GM23248 (cell line): ENCODE measurements around the gene KNOP1. TPM values are rescaled to one million over a fixed set of nuclear protein-coding genes. Genes with fewer than 3 reads are reported as not detected.

Experiments
- DNase-seq: peaks from one replicate; pipeline ENCODE4 v3.0.0-alpha.2; 2015
- H2AFZ ChIP-seq: fragments of 200-600 bp; sonication (generic); 2 replicates; pipeline ENCODE4 v1.6.1; 2016; ENCODE audit warnings: antibody characterized with exemption
- H3F3A ChIP-seq: fragments of 200-600 bp; sonication (generic); 2 replicates; pipeline ENCODE4 v1.6.1; 2016; ENCODE audit warnings: mild to moderate bottlenecking, antibody characterized with exemption, mixed run types; ENCODE audit not compliant: insufficient read depth
- H3K27ac ChIP-seq: fragments of 200-600 bp; sonication (generic); 2 replicates; pipeline ENCODE4 v1.5.1; 2016; ENCODE audit warnings: mild to moderate bottlenecking
- H3K27me3 ChIP-seq: fragments of 200-600 bp; sonication (generic); replicated peaks from 2 replicates; pipeline ENCODE4 v1.6.1; 2016; ENCODE audit warnings: mild to moderate bottlenecking; ENCODE audit not compliant: insufficient read depth
- H3K36me3 ChIP-seq: fragments of 200-600 bp; sonication (generic); 2 replicates; pipeline ENCODE4 v1.6.1; 2016; ENCODE audit warnings: low read depth, mild to moderate bottlenecking
- H3K4me1 ChIP-seq: fragments of 200-600 bp; sonication (generic); 2 replicates; pipeline ENCODE4 v1.6.1; 2016; ENCODE audit warnings: mild to moderate bottlenecking; ENCODE audit not compliant: insufficient read depth
- H3K4me2 ChIP-seq: fragments of 200-600 bp; sonication (generic); one replicate; pipeline ENCODE4 v1.6.1; 2016; ENCODE audit warnings: mild to moderate bottlenecking; ENCODE audit not compliant: unreplicated experiment
- H3K4me3 ChIP-seq: fragments of 200-600 bp; sonication (generic); 2 replicates; pipeline ENCODE4 v1.5.1; 2016; ENCODE audit warnings: mild to moderate bottlenecking
- H3K79me2 ChIP-seq: fragments of 200-600 bp; sonication (generic); 2 replicates; pipeline ENCODE4 v1.6.1; 2016; ENCODE audit warnings: mild to moderate bottlenecking; ENCODE audit not compliant: insufficient read depth
- H3K9ac ChIP-seq: fragments of 200-600 bp; sonication (generic); 2 replicates; pipeline ENCODE4 v1.6.1; 2016; ENCODE audit warnings: mild to moderate bottlenecking
- H3K9me2 ChIP-seq: fragments of 200-600 bp; sonication (generic); 2 replicates; pipeline ENCODE4 v1.6.1; 2016; ENCODE audit warnings: mixed run types, mild to moderate bottlenecking, moderate library complexity; ENCODE audit not compliant: insufficient read depth
- H3K9me3 ChIP-seq: fragments of 200-600 bp; sonication (generic); one replicate; pipeline ENCODE4 v1.6.1; 2017; ENCODE audit warnings: low read depth
- H4K20me1 ChIP-seq: fragments of 200-600 bp; sonication (generic); 2 replicates; pipeline ENCODE4 v1.6.0; 2016; ENCODE audit not compliant: insufficient read depth
- EZH2 ChIP-seq: fragments of 200-600 bp; sonication (generic); IDR thresholded peaks from 2 replicates; pipeline ENCODE4 v1.6.1; 2018; ENCODE audit warnings: antibody characterized with exemption, mild to moderate bottlenecking; ENCODE audit not compliant: insufficient read depth, poor library complexity, severe bottlenecking
- EZH2phosphoT487 ChIP-seq: fragments of 200-600 bp; sonication (generic); IDR thresholded peaks from 2 replicates; pipeline ENCODE4 v1.6.1; 2018; ENCODE audit warnings: antibody characterized with exemption, moderate library complexity, mild to moderate bottlenecking, low read depth; ENCODE audit not compliant: insufficient read depth
- WGBS, 2 experiments: methylation state at CpG; one replicate each; pipeline ENCODE4 v1.1.6; 2015 to 2017; ENCODE audit warnings: low lambda C conversion rate in 2 of 2, low coverage in 1 of 2; ENCODE audit errors: missing lambda C conversion rate in 2 of 2; 5-methylcytosine and 5-hydroxymethylcytosine counted together
- in situ Hi-C: fragments of 300-500 bp; cut with MboI; formaldehyde crosslinking; loops from 2 replicates; pipeline ENCODE4 v1.15.0; 2020
- polyA plus RNA-seq: library from polyadenylated mRNA; unstranded; fragments of >200 nt; fragmentation: Nextera tagmentation; extraction: Ambion mirVana; gene quantifications from 2 replicates; pipeline ENCODE4 v1.2.1, GENCODE V29; 2016
- total RNA-seq: library from RNA; depleted of rRNA; stranded (reverse); fragments of >200 nt; shearing (Covaris generic); gene quantifications from 2 replicates; pipeline ENCODE4 v1.2.3, GENCODE V29; 2014

Gene KNOP1
- total and polyA plus RNA-seq, 2 experiments from 2014 or later, result 8.0 to 15.6 TPM

DNA sequence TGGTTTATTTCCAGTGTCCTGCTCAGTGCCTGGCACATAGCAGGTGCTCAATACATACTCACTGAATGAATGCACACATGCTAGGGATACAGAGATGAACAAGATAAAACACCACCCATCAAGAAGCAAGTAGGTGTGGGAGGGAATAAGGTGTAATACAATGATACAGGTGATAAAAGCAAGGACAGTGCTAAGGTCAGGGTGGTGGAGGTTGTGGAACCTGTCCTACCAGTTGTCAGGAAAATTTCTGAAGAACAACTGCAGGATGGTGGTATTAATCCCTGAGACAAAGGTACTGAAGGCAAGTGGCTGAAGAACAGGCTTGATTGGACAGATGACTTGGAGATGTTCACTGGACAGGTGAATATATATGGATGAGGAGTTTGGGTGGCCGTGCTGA is 1.8 kb downstream of the KNOP1 start:
- WGBS, 2 experiments, result 100% methylated on average over 1 of the region's 1 CpG
- Histone ChIP-seq H3K4me2 (peak overlapping the region; percentile 98), H3K4me3 (peak overlapping the region; percentile 93; the same call in 1 of the 2 replicates), H3K9ac (no peak overlapping the region), H3K79me2 (peaks cover 75% of the 10 kb centered on the region), H4K20me1 (no peaks in the 10 kb centered on the region), H3K4me1 (peaks cover 13% of the 10 kb centered on the region; the same call in 1 of the 2 replicates), H3F3A (peaks cover 8% of the 10 kb centered on the region; the same call in 1 of the 2 replicates), H2AFZ (no peak overlapping the region), H3K27ac (no peak overlapping the region), H3K27me3 (no peaks in the 10 kb centered on the region), H3K9me3 (no peaks in the 10 kb centered on the region), H3K9me2 (no peaks in the 10 kb centered on the region), H3K36me3 (peaks cover 4% of the 10 kb centered on the region; the same call in 1 of the 2 replicates)
- TF ChIP-seq EZH2phosphoT487 (no peak), EZH2 (no peak)
- in situ Hi-C loops, result loop anchor here (10.0 kb wide), 1 partner anchor 169 kb away; the partner anchor contains the start of gene GPRC5B
- no peak for DNase-seq

DNA sequence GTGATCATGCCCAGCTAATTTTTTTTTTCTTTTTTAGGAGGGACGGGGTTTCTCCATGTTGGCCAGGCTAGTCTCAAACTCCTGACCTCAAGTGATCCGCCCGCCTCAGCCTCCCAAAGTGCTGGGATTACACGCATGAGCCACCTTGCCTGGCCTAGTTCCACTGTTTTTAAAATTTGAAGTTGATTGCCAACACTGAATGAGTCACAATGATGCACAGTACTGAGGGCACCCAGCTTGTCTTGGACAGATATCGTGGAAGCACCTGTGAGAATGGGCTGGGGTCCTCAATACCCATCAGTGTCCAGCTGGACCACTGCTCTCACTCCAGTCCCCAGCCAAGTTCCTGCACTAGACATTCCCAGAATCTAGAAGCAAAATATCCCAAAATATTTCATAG is 2.5 kb downstream of the KNOP1 start:
- Histone ChIP-seq H3K4me2 (no peak overlapping the region), H3K9me2 (no peaks in the 10 kb centered on the region), H3K9ac (no peak overlapping the region), H3K27me3 (no peaks in the 10 kb centered on the region), H3K36me3 (peaks cover 4% of the 10 kb centered on the region; the same call in 1 of the 2 replicates), H3K4me1 (peaks cover 13% of the 10 kb centered on the region; the same call in 1 of the 2 replicates), H3K4me3 (no peak overlapping the region), H3F3A (peaks cover 8% of the 10 kb centered on the region; the same call in 1 of the 2 replicates), H3K27ac (no peak overlapping the region), H2AFZ (no peak overlapping the region), H3K9me3 (no peaks in the 10 kb centered on the region), H4K20me1 (no peaks in the 10 kb centered on the region), H3K79me2 (peaks cover 75% of the 10 kb centered on the region)
- TF ChIP-seq EZH2, result no peak
- TF ChIP-seq EZH2phosphoT487, result no peak
- 82 to 85% methylated on average over 5 of the region's 5 CpGs for WGBS, 2 experiments
- in situ Hi-C loops, result loop anchor here (10.0 kb wide), 1 partner anchor 169 kb away; the partner anchor contains the start of gene GPRC5B
- DNase-seq, result peak; percentile 34

- peaks cover 8% of the 10 kb centered on the region; the same call in 1 of the 2 replicates for H3F3A ChIP-seq
- peaks cover 59% of the 10 kb centered on the region for H3K79me2 ChIP-seq
- in situ Hi-C loops, result loop anchor here (10.0 kb wide), 1 partner anchor 171 kb away; the partner anchor contains the start of gene GPRC5B
- H3K27me3 ChIP-seq, result no peaks in the 10 kb centered on the region
- no peak overlapping the region for H3K27ac ChIP-seq
- 91 to 94% methylated on average over 6 of the region's 6 CpGs for WGBS, 2 experiments
- H3K9ac ChIP-seq, result no peak overlapping the region
- peaks cover 9% of the 10 kb centered on the region; the same call in 1 of the 2 replicates for H3K4me1 ChIP-seq
- H3K4me3 ChIP-seq, result no peak overlapping the region
- no peak for DNase-seq
- H3K9me2 ChIP-seq, result no peaks in the 10 kb centered on the region
- no peak overlapping the region for H2AFZ ChIP-seq
- no peaks in the 10 kb centered on the region for H3K9me3 ChIP-seq
- H3K4me2 ChIP-seq, result no peak overlapping the region
- no peaks in the 10 kb centered on the region for H4K20me1 ChIP-seq
- H3K36me3 ChIP-seq, result peaks cover 4% of the 10 kb centered on the region; the same call in 1 of the 2 replicates
- TF ChIP-seq EZH2 (no peak), EZH2phosphoT487 (no peak)
Measured at GRCh38 chr16:19713697-19714096, 4.3 kb downstream of the KNOP1 start.

DNA sequence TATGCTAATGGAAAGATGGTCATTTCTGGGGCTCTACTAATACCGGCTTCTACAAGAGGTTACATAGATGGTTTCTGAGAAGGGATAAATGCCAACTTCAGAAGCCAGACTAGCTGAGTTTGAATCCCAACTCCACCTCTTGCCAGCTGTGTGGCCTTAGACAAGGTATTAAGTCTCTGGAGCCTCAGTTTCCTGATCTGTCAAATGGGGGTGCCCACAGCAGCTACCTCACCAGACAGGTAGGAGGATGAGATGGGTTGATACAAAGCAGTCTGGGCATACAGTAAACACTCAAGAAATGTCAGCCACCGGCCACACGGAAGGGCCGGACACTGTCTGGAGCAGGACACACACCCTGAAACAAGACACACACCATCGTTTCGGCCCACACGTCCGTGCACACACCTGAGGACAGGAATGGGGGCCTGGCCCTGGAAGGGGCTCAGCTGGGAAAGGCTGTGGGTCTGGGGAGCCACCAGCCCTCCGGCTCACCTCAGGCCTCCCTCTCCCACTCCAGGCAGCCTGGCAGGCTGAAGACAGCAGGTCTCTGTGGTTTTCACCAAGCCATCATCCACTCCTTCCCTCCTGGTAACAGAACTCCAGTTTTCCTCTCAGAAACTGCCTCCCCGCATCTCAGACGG is 5.5 kb downstream of the KNOP1 start:
- peaks cover 9% of the 10 kb centered on the region; the same call in 1 of the 2 replicates for H3K4me1 ChIP-seq
- 95 to 96% methylated on average over 11 of the region's 11 CpGs for WGBS, 2 experiments
- peaks cover 4% of the 10 kb centered on the region; the same call in 1 of the 2 replicates for H3K36me3 ChIP-seq
- H3K9me3 ChIP-seq, result no peaks in the 10 kb centered on the region
- DNase-seq, result no peak
- H2AFZ ChIP-seq, result no peak overlapping the region
- H3K4me3 ChIP-seq, result no peak overlapping the region
- H3K9me2 ChIP-seq, result no peaks in the 10 kb centered on the region
- TF ChIP-seq EZH2phosphoT487 (no peak), EZH2 (no peak)
- H3K4me2 ChIP-seq, result no peak overlapping the region
- H3K27ac ChIP-seq, result no peak overlapping the region
- peaks cover 54% of the 10 kb centered on the region for H3K79me2 ChIP-seq
- no peaks in the 10 kb centered on the region for H3K27me3 ChIP-seq
- peaks cover 5% of the 10 kb centered on the region; the same call in 1 of the 2 replicates for H3F3A ChIP-seq
- in situ Hi-C loops, result loop anchor here (10.0 kb wide), 1 partner anchor 172 kb away; the partner anchor contains the start of gene GPRC5B
- H3K9ac ChIP-seq, result no peak overlapping the region
- no peaks in the 10 kb centered on the region for H4K20me1 ChIP-seq
